Measurements from ENCODE around the gene PTGDR.

Gene PTGDR

GRCh38 chr14:52266179-52266578 is 1.3 kb upstream of the PTGDR start:
- DNase-seq = no peak

- DNase-seq = no peak
Observed at GRCh38 chr14:52266782-52267181, 716 bp upstream of the PTGDR start.

DNA sequence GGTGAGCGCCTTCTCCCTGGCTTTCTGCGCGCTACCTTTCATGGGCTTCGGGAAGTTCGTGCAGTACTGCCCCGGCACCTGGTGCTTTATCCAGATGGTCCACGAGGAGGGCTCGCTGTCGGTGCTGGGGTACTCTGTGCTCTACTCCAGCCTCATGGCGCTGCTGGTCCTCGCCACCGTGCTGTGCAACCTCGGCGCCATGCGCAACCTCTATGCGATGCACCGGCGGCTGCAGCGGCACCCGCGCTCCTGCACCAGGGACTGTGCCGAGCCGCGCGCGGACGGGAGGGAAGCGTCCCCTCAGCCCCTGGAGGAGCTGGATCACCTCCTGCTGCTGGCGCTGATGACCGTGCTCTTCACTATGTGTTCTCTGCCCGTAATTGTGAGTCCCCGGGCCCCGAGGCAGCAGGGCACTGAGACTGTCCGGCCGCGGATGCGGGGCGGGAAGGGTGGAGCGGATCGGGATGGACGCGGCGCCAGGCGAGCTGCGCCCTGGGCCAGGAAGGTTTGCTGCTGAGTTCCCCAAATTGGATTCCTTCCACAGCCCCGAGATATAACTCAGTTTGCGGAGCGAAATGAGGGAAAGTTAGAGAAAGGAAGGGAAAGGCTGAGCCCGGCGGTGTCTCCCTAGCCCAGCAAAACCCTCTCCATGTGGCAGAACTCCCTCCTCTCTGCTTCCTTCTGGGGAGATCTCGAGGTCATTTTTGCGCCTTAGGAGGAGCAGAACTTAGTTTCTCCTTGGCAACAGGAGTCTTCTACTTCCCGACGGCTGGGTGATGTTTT is 972 bp downstream of the PTGDR start:
- no peak for DNase-seq

DNA sequence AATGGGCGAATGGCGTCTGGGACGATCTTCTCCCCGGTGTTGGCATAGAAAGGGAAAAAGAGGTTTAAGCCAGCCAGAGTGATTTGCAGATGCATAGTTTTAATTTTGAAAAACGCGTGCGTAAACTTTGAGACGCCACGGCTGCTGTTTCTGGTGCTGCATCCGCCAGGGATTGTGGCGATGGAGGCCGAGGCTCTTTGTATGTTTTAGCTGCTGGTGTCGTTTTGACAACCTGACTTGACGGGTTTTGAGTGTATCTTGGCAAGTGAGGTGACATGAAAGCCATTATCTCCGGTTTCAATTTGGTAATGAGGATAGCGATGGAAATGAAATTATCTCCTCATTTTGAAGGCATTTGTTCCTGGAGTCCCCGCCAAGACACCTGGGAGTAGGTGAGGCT is 1.6 kb downstream of the PTGDR start:
- no peak for DNase-seq

DNA sequence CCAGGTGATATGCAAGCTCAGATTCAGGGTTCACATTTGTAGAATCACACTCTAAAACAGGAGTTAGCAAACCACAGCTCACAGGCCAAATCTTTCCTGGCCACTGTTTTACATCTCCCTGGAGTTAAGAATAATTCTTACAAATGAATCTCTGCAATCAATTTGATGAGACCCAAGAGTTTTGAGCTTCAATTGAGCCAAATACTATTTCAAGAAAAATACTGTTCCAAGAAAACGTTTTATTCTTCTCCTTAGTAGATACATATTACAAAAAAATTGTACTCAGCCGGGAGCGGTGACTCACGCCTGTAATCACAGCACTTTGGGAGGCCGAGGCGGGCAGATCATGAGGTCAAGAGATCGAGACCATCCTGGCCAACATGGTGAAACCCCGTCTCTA is 2.5 kb downstream of the PTGDR start:
- DNase-seq = no peak

DNA sequence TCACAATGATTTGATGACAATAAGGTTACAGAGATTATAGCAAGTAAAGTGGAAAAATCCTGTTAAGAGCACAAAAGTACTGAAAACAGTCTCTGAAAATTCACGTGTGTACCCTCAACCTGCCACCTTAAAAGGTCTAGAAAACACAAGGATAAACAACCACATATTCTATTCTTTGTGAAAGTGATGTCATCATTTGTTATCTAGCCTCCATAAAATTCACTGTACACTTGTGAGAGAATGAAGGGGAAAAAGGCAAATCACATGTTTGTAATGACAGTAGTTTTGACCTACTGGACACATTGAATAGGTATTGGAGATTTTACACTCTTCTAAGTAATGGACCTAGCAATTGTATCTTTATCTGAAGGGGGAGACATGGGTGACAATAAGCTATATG is 4.0 kb downstream of the PTGDR start:
- no peak for DNase-seq

DNA sequence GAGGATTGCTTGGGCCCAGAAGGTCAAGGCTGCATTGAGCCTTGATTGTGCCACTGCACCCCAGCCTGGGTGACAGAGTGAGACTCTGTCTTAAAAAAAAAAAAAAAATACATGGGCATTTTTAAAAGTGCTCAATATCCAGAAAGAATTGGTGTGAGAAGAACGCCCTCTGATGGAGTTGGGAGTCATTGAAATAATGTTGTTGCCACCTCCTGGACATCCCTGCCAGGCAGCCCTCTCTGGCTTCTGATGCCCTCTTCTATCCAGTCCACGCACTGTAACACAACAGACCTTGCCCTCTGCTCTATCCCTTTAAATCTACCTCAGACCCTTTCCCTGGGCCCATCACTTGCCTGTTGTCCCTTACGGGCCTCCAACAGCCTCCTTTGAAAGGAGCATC is 4.9 kb downstream of the PTGDR start:
- DNase-seq = peak; percentile 14

- no peak for DNase-seq
Observed at GRCh38 chr14:52275372-52275771, 7.9 kb downstream of the PTGDR start.

GRCh38 chr14:52277552-52277951 is 10.1 kb downstream of the PTGDR start:
- DNase-seq = no peak

- no peak for DNase-seq
Observed at GRCh38 chr14:52279408-52279807, 11.9 kb downstream of the PTGDR start.

DNA sequence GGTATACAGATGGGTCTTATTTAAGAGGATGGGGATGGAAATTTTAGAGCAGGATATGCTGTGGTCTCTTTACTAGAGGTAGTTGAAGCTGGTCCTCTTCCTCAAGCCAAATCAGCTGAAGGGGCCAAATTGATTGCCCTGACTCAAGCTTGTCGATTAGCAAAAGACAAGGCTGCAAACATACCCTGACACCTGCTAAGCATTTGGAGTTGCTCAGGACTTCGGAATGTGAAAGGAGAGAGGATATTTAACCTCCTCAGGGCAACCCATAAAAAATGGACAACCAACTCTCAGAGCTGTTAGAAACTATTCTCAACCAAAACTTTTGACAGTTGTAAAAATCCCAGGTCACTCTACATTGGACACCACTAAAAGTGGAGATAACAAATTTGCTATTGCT is 15.6 kb downstream of the PTGDR start:
- no peak for DNase-seq

DNA sequence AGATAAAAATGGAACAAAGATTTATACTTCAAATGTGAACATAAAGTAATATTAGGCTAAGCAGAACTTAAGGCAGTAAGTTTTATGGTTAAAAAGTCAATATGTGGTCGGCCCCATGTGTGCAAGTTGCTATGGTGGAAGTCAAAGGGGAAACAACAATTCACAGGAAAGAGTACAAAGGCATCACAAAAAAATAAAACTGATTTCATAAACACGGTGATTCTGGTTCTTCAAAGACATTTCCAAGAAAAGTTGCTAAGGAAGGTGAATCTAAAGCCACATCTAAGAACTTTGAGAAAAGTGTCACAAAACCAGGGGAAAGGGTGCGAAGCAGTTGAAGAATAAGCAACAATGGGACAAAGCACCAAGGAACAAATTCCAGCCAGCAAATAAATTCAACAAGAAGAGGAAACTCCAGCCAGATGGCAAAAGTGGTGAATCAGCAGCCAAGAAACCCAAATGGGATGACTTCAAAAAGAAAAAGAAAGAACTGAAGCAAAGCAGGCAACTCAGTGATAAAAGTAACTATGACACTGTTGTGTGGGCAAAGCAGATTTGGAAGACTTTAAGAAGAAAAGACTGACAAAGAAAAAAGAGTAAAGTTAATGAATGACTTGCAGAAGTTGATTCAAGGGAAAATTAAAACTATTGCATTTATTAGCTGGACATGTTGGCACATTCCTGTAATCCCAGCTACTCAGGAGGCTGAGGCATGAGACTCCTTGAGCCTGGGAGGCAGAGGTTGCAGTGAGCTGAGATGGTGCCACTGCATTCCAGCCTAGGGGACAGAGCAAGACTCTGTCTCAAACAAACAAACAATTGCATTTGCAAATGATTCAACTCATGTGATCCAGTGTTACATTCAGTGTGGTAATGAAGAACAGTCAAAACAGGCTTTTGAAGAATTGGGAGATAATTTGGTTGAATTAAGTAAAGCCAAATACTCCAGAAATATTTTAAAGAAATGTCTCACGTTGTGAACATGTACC is 19.5 kb downstream of the PTGDR start:
- no peak for DNase-seq

DNA sequence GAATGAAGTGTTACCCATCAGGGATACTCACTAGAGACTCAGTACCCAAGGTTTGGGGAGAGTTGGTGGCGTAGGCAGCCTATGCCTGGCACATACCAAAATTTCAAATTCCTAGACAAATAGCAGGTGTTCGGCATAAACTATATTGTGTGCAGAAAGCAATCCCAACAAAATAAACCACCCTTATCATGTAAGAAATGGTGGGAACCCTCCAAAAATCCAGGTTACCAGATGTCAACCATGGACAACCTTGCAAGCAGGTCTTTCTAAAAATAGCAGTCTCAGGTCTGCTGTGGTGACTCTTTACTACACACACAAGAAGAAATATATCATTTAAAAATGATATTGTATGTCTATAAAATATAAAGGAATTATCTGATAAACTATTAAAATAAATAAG is 28.9 kb downstream of the PTGDR start:
- no peak for DNase-seq

GRCh38 chr14:52298795-52299194 is 31.3 kb downstream of the PTGDR start:
- DNase-seq = no peak

GRCh38 chr14:52299692-52300278 is 32.3 kb downstream of the PTGDR start:
- no peak for DNase-seq

DNA sequence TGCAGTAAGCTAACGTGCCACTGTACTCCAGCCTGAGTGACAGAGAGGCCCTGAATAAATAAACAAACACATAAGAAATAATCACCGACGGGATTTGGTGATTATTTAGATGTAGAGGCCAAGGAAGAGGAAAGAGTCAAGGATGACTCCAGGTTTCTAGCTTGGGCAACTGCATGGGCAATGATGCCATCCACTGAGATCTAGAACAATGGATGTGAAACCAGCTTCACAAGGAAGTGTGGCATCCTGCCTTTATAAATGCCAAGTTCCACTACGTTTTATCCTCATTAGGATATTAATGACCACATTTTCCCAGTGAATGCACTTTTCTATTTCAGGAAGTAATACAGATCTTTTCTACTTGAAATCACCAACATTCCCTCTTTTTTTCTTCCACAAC is 35.7 kb downstream of the PTGDR start:
- no peak for DNase-seq

GRCh38 chr14:52304248-52304904 is 36.9 kb downstream of the PTGDR start:
- DNase-seq = no peak

- no peak for DNase-seq
Observed at GRCh38 chr14:52305014-52305413, 37.5 kb downstream of the PTGDR start.

DNA sequence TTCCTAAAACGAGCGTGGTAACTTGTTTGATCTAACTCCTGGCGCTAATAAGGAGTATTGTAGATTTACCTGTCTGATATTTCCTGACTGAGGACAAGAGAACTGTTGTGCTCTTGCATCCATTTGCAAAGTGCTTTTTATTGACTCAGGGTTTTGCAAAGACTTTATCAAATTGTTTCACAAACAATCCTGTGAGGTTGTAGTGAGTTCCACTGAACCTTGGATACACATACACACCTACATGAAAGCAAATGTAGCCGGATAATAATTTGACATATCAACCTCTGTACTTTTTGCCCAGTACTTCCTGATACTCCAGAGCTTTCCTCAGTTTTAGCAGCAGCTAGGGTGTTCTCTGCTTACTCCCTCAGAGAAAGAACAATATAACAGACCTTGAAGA is 39.9 kb downstream of the PTGDR start:
- no peak for DNase-seq

- no peak for DNase-seq
Observed at GRCh38 chr14:52307905-52308304, 40.4 kb downstream of the PTGDR start.

- peak; percentile 15 for DNase-seq
Observed at GRCh38 chr14:52310541-52310940, 43.0 kb downstream of the PTGDR start.

DNA sequence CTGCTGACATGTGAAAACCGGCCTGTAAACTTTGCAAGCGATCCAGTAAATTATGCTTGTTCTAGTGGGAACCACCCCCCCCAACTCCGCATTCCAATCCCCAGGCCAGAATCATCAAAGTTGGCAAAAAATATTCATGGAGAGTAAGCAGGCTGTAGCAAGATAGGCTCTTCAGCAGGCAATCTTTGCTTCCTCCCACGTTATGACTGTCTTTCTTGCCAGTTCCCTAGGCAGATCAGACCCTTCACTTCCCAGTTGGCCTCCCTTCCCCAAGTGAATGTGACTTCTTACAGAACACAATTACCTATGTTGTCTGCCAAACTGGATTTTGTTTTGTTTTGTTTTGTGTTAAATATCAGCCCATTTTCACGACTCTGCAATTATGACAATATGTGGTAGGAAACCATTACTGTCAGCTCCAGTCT is 45.4 kb downstream of the PTGDR start:
- no peak for DNase-seq

DNA sequence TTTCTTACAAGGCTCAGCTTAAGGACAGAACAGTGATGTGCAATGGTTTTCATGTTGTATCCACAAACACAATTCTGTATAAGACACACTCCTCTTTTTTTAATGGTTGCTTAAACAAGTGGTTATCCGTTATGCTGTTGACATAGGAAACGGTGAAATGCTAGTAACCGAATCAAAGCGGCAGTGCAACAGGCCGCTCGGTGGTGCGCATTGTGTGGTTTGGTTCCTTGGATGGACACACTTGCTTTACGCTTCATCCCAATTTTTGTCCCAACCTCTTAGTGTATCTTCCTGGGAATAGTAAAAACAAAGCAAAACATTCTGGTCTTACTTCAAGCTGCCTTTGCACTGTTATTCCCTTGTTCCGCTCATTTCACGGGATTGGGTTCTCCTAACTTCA is 46.0 kb downstream of the PTGDR start:
- DNase-seq = no peak
